Esophagus squamous epithelium (tissue), 4 donors: ENCODE data around the gene DCUN1D2.

Experiments used
- CTCF ChIP-seq, 6 experiments: fragments of 450-650 bp in 4 of 6; fragments of 200-600 bp in 2 of 6; sonication (generic) in 2 of 6; IDR thresholded peaks; one replicate each; pipeline ENCODE4 v1.5.1; 2016 to 2019; ENCODE audit warnings: antibody characterized with exemption in 6 of 6, mild to moderate bottlenecking in 4 of 6, moderate library complexity in 4 of 6
- POLR2A ChIP-seq, 4 donors: fragments of 450-650 bp; IDR thresholded peaks; one replicate each; pipeline ENCODE4 v1.6.1; 2017; ENCODE audit warnings: antibody characterized with exemption in 4 of 4, mild to moderate bottlenecking in 4 of 4, moderate library complexity in 3 of 4

- TF ChIP-seq CTCF (IDR thresholded peaks at IDR 0.05) (no peak), POLR2A (IDR thresholded peaks at IDR 0.05) (no peak)
Measured at GRCh38 chr13:113449693-113450347, 40.7 kb downstream of the DCUN1D2 start.
